Measurements from ENCODE around the gene SH3YL1. TPM values are rescaled to one million over a fixed set of nuclear protein-coding genes. Genes with fewer than 3 reads are reported as not detected.

SH3YL1 gene
- total RNA-seq, 3 donors from 2014 or later (not counting 1 experiment from before 2014, with no cell fraction given) = 28.3 to 42.2 (median 32.3) TPM

Other genes with a start within 250 kb of the SH3YL1 start
- 1 to 10 TPM; 1.3 to 8.5 (median 3.6) TPM for gene FAM110C, start 217.5 kb downstream of the SH3YL1 start, total RNA-seq
- gene ACP1, start 915 bp upstream of the SH3YL1 start, total RNA-seq = 100 to 1,000 TPM in 2 of 3 donors, 10 to 100 TPM in 1; 87.2 to 104 (median 102) TPM
- gene ALKAL2, start 24.1 kb upstream of the SH3YL1 start, total RNA-seq = 1 to 10 TPM; 1.1 to 2.0 (median 1.7) TPM